Retinal pigment epithelial cell (primary cell): ENCODE measurements around the gene CEPT1.

Experiments used
- DNase-seq: peaks from one replicate; pipeline ENCODE4 v3.0.0-alpha.2; 2010; ENCODE audit warnings: low read depth
- H3K4me3 ChIP-seq: 2 replicates; pipeline ENCODE4 v1.5.1; 2011; ENCODE audit warnings: mild to moderate bottlenecking, low read length, control low read depth, moderate library complexity
- CTCF ChIP-seq: conservative IDR thresholded peaks from 2 replicates; pipeline ENCODE4 v1.5.1; 2011; ENCODE audit warnings: low read depth, low read length, control low read depth, inconsistent platforms

CEPT1 gene

GRCh38 chr1:111116496-111116895, 23.5 kb upstream of the CEPT1 start:
- no peak overlapping the region for H3K4me3 ChIP-seq
- DNase-seq, result no peak
- TF ChIP-seq CTCF, result no peak

DNA sequence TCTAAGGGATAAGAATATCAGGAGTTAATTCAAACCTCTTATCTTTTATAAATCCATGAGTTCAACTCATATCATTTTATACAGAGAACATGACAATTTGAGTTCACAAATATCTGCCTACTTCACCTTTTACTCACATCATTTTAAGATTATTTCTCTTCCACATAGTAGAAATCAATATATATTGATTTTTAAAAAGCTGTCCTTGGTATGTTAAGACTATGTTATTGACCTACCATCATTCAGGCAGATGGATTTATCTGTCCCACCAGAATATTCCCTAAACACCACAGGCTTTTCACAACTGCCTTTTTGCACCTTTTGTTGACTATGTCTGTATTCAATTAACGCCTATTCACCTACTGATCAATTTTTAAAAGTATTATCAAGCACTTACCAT, 13.7 kb upstream of the CEPT1 start:
- no peak for DNase-seq
- no peak for TF ChIP-seq CTCF
- no peak overlapping the region for H3K4me3 ChIP-seq

DNA sequence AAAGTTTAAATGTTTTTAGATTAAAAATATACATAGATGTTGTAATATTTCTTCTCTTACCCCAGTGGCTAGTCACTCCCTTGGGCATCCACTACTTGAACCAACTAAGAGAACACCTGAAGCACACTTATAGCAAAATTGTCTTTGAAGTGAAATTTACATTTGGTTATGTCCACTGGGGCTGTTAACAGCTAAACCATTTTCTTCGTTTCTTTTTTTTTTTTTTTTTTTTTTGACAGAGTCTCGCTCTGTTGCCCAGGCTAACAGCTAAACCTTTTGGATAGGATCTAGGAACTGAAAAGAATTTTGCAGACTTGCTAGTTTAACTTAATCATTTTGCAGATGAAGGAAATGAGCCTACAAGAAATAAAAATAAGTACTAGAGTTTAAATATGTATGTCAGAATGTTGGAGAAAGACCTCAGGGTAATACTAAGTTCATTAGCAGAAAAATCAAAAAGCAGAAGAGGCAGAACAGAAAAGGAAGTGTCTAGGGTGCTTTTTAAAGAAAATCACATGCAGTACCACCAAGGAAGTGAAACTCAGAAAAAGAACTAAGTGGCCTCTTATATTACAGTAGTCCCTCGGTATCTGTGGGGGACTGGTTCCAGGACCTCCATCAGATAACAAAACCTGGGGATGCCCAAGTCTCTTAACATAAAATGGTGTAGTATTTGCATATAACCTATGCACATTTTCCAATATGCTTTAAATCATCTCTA, 11.9 kb upstream of the CEPT1 start:
- no peak overlapping the region for H3K4me3 ChIP-seq
- DNase-seq, result no peak
- TF ChIP-seq CTCF, result no peak

GRCh38 chr1:111129376-111129775, 10.6 kb upstream of the CEPT1 start:
- DNase-seq, result no peak
- H3K4me3 ChIP-seq, result no peak overlapping the region
- no peak for TF ChIP-seq CTCF

DNA sequence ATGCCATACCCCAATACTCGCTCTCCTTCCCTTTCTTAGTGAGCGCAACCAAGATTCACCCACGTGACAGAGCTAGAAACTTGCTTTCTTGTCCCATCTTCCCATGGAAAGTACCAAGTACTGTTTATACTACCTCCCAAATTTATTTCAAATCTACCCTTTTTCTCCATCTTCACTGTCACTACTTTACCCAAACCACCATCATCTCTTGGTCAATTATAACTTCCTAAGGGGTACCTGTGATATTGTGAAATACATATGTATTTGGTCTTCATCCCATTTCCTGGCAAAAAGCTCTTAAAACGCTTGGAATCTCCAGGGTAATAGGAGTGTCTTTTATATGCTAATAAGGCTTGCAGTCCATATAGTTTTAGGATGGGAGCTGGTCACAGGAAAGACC, 8.3 kb upstream of the CEPT1 start:
- no peak for TF ChIP-seq CTCF
- no peak for DNase-seq
- H3K4me3 ChIP-seq, result no peak overlapping the region

GRCh38 chr1:111133866-111134265, 6.2 kb upstream of the CEPT1 start:
- H3K4me3 ChIP-seq, result no peak overlapping the region
- DNase-seq, result no peak
- no peak for TF ChIP-seq CTCF

GRCh38 chr1:111139324-111139955, 583 bp upstream of the CEPT1 start:
- peak overlapping the region; percentile 90 for H3K4me3 ChIP-seq
- peak; percentile 18 for DNase-seq
- TF ChIP-seq CTCF, result no peak
